Measurements from ENCODE around the gene SLA2.

DNA sequence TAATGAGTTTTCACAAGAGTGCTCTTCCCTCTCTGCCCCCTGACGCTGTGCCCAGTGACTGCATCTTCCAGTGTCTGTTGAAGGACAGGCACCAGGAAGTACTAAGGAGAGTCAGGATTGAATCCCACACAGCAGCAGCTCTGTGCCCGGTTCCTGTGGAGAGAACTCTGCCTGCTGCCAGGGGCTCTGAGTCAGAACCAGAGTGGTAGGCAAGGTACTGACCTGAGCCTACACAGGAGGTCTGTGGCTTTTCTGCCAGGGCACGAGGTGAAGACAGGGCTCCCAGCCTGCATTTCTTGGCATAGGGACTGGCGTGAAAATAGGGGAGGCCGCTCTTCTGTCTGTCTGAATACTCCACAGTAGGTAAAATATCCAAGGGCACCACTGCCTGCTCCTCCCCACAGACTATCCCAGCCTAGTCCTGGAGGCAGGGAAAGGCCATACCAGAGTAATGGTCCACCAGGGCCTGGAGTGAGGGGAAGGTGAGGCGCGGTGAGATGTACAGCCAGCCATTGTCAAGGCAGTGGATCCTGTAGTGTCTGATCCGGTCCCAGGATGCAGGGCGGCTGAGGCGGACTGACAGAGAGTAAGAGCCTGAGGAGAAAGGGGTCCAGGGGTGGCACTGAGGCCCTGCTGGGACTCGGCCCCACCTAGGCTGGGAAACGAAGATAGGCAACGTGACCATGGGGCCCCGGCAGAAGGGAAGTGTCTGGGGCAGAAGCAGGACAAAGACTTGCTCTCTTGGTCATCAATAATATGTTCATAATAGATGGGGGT is 31.0 kb downstream of the SLA2 start:
- TF ChIP-seq EZH2 (IDR thresholded peaks at IDR 0.05; ENCODE audit: insufficient read depth, poor library complexity, severe bottlenecking) (no peak), EZH2phosphoT487 (IDR thresholded peaks at IDR 0.05; ENCODE audit: insufficient read depth, low read depth) (no peak)

Data from GM23248 (cell line).